DOHH2 (cell line): ENCODE data around the gene PHF23.

Experiments used
- EZH2phosphoT487 ChIP-seq: fragments of 200-600 bp; sonication (generic); IDR thresholded peaks from 2 replicates; pipeline ENCODE4 v1.6.1; 2017; ENCODE audit warnings: borderline replicate concordance, mild to moderate bottlenecking, antibody characterized with exemption, low read length, moderate library complexity, mixed read lengths
- TF ChIP-seq, protein P1 (sequence below): fragments of 200-600 bp; sonication (generic); IDR thresholded peaks from one replicate; pipeline ENCODE4 v1.5.1; 2014; ENCODE audit warnings: antibody characterized with exemption, mild to moderate bottlenecking, low read depth, low read length; ENCODE audit not compliant: poor library complexity, severe bottlenecking

- TF ChIP-seq, protein P1, sequence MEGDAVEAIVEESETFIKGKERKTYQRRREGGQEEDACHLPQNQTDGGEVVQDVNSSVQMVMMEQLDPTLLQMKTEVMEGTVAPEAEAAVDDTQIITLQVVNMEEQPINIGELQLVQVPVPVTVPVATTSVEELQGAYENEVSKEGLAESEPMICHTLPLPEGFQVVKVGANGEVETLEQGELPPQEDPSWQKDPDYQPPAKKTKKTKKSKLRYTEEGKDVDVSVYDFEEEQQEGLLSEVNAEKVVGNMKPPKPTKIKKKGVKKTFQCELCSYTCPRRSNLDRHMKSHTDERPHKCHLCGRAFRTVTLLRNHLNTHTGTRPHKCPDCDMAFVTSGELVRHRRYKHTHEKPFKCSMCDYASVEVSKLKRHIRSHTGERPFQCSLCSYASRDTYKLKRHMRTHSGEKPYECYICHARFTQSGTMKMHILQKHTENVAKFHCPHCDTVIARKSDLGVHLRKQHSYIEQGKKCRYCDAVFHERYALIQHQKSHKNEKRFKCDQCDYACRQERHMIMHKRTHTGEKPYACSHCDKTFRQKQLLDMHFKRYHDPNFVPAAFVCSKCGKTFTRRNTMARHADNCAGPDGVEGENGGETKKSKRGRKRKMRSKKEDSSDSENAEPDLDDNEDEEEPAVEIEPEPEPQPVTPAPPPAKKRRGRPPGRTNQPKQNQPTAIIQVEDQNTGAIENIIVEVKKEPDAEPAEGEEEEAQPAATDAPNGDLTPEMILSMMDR = no peak
- TF ChIP-seq EZH2phosphoT487 = no peak
Observed at GRCh38 chr17:7222972-7223292, 16.3 kb downstream of the PHF23 start.
